Astrocyte of the spinal cord (primary cell): ENCODE measurements around the gene CRB2.
A peak's percentile ranks its signal among the peaks of the same experiment; 100 is the strongest.
"Not testable (repeated sequence)": the region's sequence is repeated elsewhere in the genome, so short reads cannot be mapped to it uniquely, and the experiment has no call there.

Experiments
- DNase-seq: peaks from one replicate; pipeline ENCODE4 v3.0.0; 2011; ENCODE audit warnings: low read depth, low spot score
- H3K4me3 ChIP-seq: 2 replicates; pipeline ENCODE4 v1.5.1; 2011; ENCODE audit warnings: low read depth, mild to moderate bottlenecking, low read length, moderate library complexity
- CTCF ChIP-seq: IDR thresholded peaks from 2 replicates; pipeline ENCODE4 v1.5.1; 2012; ENCODE audit warnings: low read depth, mild to moderate bottlenecking, low read length, inconsistent platforms
- in situ Hi-C: cut with HindIII; loops from 2 replicates; pipeline ENCODE4 v1.10.0; 2017; ENCODE audit warnings: low sequenced_read_pairs

Gene CRB2

GRCh38 chr9:123327697-123328100, 28.3 kb upstream of the CRB2 start:
- in situ Hi-C loops: no loop called here
- DNase-seq: no peak
- TF ChIP-seq CTCF: no peak
- no peak overlapping the region for H3K4me3 ChIP-seq

DNA sequence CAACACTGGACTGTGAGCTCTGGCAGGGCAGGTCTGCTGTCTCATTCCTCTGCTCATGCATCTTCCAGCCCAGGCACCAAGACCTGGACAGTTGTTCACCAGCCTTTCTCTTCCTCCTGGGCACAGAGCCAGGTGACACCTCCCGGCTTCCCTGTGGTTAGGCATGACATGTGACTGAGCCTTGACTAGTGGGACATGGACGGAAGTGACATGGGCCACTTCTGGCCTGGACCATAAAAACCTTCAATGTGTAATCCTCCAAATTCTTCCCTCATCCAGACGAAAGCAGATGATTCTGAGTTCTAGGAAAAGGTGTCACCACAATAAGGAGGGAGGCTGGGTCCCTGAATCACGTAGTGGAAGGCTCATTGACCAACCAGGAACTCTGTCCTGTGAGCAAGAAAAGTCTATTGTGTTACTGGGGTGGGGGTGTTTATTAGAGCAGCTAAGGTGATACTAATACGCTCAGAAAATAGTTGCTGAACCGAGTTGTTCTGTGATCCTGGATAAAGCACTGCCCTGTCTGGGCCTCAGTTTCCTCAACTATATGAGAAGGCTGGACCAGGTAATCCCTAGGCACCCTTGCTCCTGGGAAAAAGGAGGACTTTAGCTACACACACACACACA, 26.6 kb upstream of the CRB2 start:
- no peak overlapping the region for H3K4me3 ChIP-seq
- TF ChIP-seq CTCF: no peak
- no peak for DNase-seq
- in situ Hi-C loops: no loop called here

DNA sequence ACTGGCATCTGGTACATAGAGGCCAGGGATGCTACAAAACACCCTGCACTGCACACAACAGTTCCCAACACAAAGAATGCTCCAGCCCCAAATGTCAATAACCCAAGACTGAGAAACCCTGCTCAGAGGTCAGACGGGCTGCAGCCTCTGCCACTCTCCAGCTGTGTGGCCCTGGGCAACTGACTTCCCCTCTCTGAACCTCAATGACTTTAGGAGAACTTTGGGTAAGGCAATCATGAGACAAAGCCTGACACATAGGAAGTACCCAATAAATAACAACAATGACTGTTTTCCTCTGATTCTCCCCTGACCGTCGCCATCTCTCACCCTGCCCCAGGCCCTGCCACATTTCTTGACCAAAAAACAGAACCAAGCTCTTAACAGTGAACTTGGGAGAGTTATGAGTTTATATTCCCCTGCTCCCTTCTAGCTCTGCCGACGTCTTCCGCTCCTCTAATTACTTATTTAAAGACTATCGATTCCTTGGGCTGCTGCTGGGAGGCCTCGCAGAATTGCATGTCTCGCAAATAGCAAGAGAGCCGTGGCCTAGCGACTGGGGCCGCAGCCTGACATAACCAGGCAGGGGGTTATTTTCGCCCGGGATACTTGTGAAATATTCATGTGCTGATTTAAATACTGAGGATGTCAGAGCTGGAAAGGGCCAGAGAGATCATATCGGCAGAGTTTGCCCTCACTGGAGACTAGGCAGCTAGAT, 24.5 kb upstream of the CRB2 start:
- no peak for DNase-seq
- H3K4me3 ChIP-seq: no peak overlapping the region
- TF ChIP-seq CTCF: no peak
- in situ Hi-C loops: no loop called here

DNA sequence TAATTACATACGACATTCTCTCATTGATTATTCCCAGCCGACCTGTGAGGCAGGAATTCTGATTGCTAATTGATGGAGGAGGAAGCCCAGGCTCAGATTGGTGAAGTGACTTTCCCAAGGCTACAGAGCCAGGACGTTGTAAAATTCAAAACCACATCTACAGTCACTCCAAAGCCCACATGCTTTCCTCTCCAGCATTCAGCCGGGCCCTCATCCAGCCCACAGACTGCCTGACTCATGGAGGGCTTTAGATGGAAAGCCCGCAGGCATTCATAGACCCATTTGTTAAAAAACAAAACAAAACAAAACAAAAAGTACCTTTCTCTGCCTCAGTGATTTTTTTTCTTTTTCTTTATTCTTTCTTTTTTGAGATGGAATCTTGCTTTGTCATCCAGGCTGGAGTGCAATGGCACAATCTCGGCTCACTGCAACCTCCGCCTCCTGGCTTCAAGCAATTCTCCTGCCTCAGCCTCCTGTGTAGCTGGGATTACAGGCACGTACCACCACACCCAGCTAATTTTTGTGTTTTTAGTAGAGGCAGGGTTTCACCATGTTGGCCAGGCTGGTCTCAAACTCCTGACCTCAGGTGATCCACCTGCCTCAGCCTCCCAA, 22.8 kb upstream of the CRB2 start:
- H3K4me3 ChIP-seq, in situ Hi-C loops: not testable (repeated sequence)
- peak; percentile 79 for DNase-seq

DNA sequence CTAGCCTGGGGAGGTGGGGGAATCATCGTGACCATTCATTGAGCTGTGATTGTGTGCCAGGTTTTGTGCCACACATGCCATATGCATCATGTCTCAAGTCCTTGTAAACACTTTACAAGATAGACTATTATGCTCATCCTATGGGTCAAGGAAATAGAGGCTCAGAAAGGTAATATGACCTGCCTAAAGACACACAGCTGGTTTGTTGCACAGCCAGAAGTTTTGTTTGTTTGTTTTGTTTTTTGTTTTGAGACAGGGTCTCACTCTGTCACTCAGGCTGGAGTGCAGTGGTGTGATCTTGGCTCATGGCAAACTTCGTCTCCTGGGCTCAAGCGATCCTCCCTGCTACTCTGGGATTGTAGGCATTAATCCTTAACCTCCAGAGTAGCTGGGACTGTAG, 21.4 kb upstream of the CRB2 start:
- no peak overlapping the region for H3K4me3 ChIP-seq
- no peak for TF ChIP-seq CTCF
- DNase-seq: no peak
- in situ Hi-C loops: no loop called here

GRCh38 chr9:123335193-123335985, 20.6 kb upstream of the CRB2 start:
- H3K4me3 ChIP-seq: no peak overlapping the region
- in situ Hi-C loops: no loop called here
- no peak for TF ChIP-seq CTCF
- peak; percentile 62 for DNase-seq

- in situ Hi-C loops: no loop called here
- DNase-seq: no peak
- H3K4me3 ChIP-seq: no peak overlapping the region
- no peak for TF ChIP-seq CTCF
Observed at GRCh38 chr9:123335986-123336329, 20.0 kb upstream of the CRB2 start.
